NCI-H510A treated with DMSO at 0.1 percent for 48 hours (cell line): Measurements from ENCODE around the gene GFRA1.
A peak's percentile ranks its signal among the peaks of the same experiment; 100 is the strongest.

ENCODE experiments used
- DNase-seq: peaks from one replicate; lab custom pipeline; 2025; lab: John Stamatoyannopoulos, UW

Gene GFRA1

DNA sequence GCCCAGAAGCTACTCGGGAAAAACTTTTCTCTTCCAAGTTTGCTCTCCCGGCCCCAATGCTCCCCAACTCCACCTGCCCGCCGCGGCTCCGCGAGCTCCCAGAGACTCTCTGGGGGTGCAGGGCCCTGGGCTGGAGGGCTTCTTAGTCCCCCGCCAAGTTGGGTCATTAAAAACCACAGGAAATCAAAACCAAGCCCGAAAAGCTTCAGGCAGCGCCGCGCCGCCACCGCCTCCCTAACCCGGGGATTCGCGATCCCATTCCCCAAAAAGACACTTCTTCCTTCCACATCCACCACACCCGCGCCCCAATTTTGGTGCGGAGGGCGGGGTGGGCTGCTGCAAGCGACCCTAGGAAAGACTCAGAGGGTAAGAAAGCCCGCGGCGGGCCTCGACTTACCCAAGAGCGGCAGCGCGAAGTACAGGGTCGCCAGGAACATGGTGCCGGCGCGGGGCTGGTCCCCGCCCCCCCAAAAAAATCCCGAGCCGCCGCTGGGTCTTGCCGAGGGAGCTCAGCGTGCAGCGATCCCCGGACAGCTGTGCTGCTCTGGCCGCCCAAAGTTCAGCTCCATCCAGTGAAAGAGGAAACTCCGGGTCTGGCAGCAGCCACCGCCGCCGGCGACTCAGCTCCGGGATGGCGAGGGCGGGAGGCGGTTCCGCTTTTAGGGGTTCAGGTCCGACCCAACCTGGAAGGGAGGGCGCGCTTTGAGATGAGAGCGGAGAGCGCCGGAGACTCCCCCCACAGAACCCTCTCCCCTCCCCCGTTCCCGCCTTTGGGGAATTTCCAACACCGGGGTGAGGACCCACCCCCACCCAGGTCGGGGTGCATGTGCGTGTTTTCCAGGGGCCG, 1.2 kb downstream of the GFRA1 start:
- peak; percentile 2 for DNase-seq

DNA sequence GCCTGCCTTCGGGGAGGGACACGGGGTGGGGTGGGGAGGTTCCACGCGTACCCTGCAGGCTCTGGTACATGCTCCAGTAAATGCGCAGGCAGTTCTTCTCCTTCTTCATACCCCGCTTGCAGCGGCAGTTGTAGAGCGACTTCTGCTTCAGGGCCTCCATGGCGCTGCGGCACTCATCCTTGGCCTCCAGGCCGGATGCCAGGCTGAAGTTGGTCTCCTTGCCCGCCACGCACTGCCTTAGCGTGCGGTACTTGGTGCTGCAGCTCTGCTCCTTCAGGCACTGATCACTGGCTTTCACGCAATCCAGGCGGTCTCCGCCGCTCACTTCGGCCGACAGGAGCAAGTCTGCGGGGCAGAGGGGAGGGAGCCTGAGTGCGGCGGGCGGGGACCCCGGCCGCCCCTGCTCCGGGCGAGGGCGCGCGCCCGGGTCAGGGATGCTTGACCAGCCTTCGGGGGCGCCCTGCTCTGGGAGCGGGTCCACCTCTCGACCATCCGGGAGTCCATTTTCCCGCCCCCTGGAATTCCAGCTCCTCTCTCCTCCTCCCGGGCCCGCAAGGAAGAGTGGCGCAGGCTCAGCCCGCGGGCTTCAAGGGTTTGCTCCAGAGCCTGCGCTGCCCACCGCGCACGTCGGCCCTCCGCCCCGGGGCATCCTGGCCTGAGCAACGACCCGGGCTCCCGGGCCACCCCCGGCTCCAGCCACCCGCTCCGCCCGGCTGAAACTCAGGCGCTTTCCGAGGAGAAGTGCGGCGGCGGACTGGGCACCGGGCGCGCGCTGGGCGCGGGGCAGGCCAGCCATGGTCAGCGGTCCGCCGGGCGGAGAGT, 2.0 kb downstream of the GFRA1 start:
- no peak for DNase-seq

DNA sequence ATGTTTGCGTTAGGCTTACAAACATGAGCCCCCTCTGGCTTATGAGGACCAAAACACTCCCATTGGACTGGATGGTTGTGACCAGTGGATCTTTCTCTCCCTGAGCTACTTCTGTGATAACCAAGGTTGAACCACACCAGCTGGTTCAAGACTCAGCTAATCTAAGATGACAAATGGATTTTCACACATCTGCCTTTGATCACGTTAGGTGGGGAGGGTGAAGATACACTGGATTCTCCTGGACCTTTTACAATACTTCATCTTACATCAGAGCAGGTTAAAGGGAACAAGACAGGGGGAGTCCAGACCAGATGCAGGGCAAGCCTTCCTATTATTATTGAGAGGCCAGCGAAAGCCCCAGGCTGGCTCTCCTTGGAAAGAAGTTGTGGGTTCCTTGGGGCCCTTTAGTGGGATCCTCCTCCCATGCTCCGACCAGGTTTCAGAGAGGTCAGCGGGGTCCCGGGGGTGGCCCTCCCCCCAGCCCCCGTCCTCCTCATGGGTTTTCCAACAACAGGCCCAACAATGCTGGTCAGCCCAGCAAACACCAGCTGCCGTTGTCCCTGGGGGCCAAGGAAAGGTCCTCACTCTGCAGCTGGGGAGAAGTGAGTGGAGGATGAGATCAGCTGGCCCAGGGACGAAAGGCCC, 2.8 kb downstream of the GFRA1 start:
- no peak for DNase-seq

DNA sequence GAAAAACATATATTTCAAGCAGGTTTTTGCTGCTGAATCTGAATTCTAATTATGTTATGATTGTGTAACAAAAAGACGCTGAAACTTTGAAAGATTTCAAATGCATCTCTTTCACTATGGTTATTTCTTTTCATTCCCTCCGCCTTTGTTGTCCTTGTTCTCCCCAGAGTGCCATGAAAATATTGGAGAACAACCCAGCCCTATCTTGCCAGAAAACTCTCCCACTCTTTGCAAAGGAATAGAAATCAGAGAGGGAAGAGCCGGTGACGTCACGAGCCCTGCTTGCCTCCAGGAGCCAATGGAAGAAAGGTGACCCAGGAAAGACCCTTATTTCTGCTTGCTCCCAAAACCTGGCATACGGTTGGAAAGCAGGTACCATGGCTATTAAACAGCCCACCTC, 3.4 kb downstream of the GFRA1 start:
- no peak for DNase-seq

DNA sequence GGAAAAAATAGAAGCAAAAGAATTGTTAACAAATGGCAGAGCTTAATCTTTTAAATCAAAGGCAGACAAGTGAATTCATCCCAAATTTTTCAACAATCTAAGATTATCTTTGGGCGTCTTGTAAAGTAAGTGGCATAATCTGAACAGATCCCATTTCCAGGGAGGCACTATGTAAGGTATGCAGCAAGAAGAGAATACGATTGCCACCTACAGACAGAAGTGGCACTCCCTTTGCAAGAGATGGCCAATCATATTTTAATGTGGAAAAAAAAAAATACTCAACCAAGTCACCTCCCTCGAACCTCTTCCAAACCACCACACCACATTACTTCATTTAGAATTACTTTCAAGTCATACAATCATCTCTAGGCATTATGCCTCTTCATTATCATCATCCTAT, 4.0 kb downstream of the GFRA1 start:
- peak; percentile 3 for DNase-seq

DNA sequence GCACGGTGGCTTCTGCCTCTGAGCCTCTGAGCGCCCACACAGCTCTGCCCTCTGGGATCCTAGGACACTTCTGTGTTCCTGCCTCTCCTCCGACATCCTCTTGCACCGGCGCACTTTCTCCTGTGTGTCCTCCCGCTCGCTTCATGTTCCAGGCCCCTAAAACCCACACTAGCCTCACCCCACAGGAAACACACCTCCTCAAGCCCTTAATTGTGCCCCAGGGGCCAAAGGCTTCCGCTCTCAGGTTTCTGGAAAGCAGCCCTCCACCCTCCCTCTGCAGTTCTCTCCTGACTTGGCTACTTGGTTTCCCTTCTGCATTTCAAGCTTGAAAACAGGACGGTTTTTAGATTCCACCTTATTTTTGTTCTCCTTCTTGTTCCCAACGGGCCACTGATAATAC, 7.3 kb downstream of the GFRA1 start:
- no peak for DNase-seq

DNA sequence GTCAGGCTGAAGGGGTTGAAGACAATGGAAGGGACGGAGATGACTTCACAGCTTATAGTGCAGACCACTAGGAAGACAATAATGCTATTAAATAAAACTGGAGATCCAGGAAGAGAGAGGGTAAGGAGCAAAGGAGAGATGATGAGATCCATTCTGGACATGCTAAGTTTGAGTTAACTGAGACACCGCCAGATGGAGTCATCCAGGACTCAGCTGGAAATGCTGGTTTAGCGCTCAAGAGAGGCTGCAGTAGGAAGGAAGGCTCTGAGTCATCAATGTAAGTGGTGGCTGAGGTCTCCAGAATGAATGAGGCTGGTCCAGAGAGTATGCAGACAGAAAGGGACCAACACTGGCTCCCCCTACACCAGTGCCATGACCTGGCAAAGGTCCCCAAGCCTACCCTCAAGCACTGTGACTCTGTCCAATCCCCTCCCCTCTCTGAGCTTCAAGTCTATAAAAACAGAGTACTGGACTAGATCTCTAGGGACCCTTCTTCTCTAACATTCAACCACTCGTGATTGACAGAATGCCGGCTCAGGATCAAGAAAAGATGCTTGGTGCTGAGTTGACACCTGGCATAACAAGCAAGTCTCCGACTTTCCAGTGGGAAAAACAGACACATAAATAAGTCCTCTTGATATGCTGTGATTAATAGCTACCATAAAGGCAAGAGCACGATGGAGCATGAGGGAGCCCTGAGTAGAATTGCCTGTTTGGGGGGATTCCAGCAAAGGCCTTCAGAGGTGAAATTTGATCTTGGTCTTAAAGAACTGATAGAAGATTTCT, 8.9 kb downstream of the GFRA1 start:
- no peak for DNase-seq

DNA sequence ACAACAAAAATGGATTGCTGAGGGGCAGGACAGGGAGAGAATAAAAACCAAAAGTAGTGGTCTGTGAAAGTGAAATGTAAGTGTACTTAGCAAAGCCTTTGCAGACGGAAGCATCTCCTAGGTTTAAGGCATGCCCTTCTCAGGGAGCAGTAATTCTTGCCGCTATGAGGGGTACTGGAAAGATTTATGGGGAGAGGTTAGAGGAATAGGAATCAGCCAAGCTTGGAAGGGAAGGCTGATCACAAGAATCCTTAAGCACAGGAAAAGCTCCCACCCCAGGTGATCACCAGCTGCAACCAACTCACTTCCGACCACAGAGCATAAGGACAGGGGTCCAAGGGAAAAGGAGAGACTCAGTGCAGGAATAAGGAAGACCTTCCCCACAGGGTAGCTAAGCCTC, 10.3 kb downstream of the GFRA1 start:
- DNase-seq, result no peak

DNA sequence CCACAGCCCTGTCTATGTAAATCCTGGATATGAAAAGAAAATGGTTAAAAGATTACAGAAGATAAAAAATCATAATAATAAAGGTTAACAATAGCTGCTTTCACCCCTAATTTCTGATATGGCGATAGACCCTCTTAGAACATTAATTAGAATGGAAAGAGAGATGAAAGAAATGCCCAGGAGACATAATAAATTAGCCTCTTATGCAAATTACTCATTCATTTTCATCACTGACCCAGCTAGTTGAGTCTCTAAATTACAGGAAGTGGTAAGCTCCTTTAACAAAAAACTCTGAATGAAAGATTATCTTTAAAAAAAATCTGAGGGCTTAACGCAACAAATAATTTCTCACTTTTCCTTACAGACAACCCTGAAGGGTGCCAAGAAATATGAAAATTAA, 12.4 kb downstream of the GFRA1 start:
- no peak for DNase-seq

DNA sequence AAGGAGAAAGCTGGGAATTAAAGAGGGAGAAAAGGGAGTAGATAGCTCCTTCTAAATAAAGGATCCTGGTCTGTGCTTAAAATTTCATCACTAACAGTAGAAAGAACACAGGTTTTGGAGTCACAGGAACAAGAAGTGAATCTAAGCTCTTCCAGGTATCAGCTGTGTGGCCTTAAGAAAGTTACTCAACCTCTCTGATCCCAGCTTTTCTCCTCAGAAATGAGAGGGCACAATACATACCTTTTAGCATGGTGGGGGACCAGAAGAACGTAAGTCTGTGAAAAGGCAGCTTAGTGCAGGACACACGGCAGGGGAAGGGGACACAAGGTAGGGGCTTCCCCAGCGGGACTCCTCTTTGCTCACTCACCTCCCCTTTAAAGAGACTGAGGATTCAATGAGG, 13.4 kb downstream of the GFRA1 start:
- DNase-seq, result no peak

DNA sequence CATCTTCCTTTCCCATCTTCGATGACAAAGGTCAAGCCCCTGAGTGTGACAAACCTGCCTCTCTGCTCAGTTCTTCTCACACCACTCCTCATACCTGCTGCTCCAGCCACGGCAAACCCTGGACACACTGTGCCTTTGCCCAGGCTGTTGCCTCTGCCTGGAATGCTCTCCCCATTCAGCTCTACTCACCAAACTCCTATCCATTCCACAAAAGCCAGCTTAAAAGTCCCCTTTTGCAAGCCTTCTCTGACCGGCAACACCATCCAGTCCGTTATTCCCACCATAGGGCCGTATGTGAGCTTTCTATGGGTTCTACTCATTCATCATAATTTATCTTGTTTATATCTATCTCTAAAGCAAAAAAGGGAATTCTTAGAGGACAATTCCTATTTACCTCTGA, 15.2 kb downstream of the GFRA1 start:
- DNase-seq, result no peak

DNA sequence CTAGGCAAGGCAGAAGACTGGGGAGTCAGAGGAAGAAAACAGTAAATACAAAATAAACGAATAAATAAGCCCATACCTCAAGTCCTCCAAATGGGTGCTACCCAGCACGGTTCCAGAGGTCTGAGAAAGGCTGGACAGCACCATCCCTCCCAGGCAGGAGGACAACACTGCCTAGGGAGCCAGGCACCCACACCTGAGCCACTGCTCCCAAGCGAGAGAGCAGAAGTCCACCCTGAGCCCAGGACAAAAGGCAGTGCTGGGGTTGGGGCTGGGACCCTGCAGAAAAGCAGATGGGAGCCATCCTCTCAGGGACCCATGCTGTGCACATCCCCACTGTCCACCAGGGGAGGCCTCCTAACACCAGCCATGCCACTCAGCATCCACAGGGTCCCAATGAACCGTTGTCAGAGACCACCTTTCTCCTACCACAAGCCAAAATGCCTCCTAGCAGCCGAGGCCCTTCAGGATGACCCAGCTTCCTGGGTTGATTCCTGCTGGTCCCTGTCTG, 16.2 kb downstream of the GFRA1 start:
- no peak for DNase-seq

DNA sequence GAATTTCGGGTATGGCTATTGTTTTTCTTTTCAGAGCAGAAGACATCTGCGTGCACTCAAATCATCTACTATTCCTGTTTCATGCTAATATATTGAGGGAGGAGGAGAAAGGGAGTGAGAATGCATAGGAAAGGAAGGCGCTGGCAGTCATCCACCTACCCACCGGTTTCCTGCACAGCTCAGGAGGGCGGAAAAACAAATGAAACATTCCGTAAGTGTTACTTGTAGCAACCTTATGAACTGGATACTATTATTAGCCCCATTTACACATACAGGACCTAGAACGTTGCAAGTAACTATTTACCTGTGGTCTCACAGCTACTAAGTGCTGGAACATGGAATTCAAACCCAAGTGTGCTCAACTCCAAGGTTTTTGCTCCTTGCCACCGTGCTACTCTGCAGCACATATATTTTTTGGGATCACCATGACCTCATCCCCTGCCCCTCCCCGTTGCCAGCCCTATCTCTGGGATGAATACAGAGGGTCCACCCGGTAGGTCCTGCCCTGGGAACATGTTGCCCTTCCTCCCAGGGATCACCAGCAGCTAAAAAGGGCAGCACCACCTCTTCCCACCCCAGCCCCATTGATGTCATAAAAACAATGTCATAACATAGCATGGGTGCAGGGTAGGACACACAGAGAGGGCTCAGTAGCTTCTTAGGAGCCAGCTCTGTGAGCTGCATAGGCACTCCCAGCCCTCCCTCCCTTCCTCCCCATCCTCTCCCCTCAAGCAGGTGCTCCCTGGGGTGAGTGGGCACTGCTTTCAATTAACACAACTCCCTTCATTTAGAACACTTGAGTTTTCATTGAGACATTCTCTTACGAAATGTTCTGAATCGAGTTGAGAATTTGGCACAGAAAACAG, 16.9 kb downstream of the GFRA1 start:
- DNase-seq, result no peak

DNA sequence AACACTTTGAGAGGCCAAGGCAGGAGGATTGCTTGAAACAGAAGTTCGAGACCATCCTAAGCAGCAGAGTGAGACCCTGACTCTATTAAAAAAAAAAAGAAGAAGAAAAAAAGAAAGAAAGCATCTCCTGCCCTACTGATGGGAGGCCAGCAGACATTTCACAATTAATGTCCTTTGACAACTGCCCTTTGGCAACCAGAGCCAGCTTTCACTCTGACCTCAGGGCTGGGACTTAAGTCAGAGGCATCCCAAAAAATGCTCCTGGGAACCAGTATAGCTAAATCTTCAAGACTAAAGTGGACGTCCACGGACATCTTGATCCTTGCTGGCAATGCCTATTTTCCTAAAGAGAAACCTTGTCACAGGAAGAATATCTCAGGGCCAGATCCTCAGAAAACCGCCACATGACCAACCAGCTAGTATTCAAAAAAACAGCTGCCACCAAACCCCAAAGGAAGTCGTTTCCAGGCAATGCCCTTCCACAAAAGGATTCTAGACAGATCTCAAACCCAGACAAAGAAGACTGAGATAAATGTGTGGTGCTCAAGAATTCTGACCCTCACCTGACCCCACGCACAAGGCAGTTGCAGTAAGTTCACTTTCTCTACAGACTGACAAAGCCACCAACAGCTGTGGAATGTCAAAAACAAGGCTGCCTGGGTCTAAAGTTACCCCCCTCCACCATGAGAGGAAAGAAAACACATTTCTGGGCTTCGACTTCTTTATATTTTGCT, 18.4 kb downstream of the GFRA1 start:
- no peak for DNase-seq

DNA sequence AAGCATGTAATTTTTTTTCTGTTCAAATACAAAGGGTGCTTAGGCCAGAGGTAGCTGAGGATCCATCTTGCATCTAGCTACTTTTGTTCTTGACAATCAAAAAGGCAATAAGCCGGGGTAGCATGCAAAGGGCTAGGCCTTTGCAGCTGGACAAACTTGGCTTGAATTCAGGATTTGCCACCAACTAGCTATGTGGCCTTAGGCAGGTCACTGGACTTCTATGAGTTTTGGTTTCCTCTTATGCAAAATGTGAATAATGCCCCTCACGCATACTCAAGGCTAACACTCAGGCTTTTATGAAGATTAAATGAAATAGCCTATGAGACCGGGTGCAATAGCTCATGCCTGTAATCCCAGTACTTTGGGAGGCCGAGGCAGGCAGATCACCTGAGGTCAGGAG, 19.3 kb downstream of the GFRA1 start:
- DNase-seq, result no peak

DNA sequence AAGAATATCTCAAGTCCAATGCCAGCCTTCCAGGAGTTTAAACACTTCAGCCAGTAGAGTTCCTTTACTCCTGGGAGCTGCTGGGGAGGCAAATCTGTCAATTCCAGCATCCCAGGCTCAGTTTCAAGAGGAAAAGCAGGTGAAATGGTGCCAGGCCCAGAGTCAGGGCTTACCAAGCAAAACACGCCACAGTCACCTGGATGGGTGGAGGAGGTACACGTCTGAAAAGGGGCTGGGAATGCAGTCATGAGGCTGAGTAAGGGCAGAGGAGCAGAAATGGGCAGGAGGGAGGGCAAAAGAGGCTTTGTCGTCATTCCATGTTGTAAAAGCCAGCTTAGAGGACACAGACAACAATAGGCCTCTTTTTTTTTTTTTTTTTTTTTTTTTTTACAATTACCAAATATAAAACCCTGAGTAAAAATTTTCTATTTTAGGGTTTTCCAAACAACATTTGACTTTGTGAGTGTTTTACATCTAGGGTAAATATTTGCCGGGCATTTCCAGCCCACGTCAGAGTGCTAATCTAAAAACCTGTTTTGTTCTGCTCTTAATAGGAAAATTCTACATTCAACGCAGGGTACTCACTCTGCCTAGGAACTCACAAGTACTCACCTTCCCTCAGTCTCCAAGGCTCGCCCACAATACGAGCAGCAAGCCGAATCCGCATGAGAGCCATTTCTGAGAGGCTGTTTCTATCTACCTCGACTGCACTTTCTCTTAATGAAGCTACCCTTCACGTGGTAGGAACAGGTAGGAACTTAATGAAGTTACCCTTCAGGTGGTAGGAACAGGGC, 21.2 kb downstream of the GFRA1 start:
- no peak for DNase-seq

DNA sequence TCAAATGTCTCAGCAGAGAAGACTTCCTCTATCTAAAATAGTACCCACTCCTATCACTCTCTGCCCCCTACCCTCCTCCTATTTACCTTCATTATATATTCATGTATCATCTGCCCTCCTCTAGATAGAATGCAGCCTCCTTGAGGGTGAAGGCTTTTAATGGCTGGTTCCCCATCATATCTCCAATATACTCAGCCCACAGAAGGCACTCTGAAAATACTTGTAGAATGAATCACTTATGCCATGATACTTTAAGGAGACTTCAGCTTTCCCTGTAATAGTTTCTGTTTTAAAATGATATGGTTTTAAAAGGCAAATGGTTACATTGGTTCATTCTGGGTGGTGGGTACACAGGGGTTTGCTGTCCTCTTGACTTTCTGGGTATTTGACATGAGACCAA, 25.3 kb downstream of the GFRA1 start:
- DNase-seq, result no peak

DNA sequence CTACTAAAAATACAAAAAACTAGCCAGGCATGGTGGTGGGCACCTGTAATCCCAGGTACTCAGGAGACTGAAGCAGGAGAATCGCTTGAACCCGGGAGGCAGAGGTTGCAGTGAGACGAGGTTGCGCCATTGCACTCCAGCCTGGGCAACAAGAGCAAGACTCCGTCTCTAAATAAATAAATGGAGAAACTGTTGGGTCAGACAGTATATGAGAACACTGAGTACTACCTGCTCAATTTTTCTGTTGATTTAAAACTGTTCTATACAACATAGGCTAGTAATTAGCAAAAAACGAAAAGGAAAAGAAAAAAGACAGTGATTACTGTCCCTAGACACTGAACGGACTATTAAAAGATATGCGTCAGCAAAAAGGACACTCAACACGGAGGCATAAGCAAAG, 26.7 kb downstream of the GFRA1 start:
- no peak for DNase-seq

DNA sequence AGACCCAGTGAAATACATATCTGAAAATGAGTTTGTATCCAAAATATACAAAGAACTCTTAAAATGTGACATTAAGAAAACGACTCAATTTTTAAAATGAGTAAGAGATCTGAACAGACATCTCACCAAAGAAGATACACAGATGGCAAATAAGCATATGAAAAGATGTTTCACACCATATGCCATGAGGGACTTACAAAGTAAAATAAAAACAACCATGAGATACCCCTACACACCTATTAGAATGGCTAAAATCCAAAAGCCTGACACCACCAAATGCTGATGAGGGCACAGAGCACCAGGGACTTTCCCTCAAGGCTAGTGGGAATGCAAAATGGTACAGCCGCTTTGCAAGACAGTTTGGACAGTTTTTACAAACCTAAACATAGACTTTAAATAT, 27.9 kb downstream of the GFRA1 start:
- no peak for DNase-seq
